ENCODE measurements around the gene RIC1.
"Not testable (repeated sequence)": the region's sequence is repeated elsewhere in the genome, so short reads cannot be mapped to it uniquely, and the experiment has no call there.

RIC1 gene

GRCh38 chr9:5628530-5629311 lies at the start of gene RIC1:
TSS of gene RIC1 (plus strand) at chr9:5629107. CDS start at chr9:5629310, 203 bp downstream.
- peak; percentile 95 for DNase-seq

GRCh38 chr9:5579881-5580280 lies 49.0 kb upstream of the RIC1 start:
- no peak for DNase-seq

- DNase-seq, result no peak
These were observed 48.3 kb upstream of the RIC1 start for GRCh38 chr9:5580650-5581049.

- DNase-seq, result not testable (repeated sequence)
These were observed 47.2 kb upstream of the RIC1 start for GRCh38 chr9:5581706-5582105.

GRCh38 chr9:5582835-5583195 lies 46.1 kb upstream of the RIC1 start:
- peak; percentile 67 for DNase-seq

GRCh38 chr9:5586391-5586802 lies 42.5 kb upstream of the RIC1 start:
- DNase-seq, result no peak

GRCh38 chr9:5587024-5587423 lies 41.9 kb upstream of the RIC1 start:
- peak; percentile 69 for DNase-seq

GRCh38 chr9:5592231-5592630 lies 36.7 kb upstream of the RIC1 start:
- DNase-seq, result no peak

- no peak for DNase-seq
These were observed 36.0 kb upstream of the RIC1 start for GRCh38 chr9:5592904-5593303.

GRCh38 chr9:5593904-5594303 lies 35.0 kb upstream of the RIC1 start:
- DNase-seq, result no peak

- no peak for DNase-seq
These were observed 32.7 kb upstream of the RIC1 start for GRCh38 chr9:5596173-5596572.

GRCh38 chr9:5608298-5609225 lies 20.3 kb upstream of the RIC1 start:
- no peak for DNase-seq

- no peak for DNase-seq
These were observed 19.7 kb upstream of the RIC1 start for GRCh38 chr9:5609226-5609596.

GRCh38 chr9:5610491-5610890 lies 18.4 kb upstream of the RIC1 start:
- no peak for DNase-seq

- no peak for DNase-seq
These were observed 17.4 kb upstream of the RIC1 start for GRCh38 chr9:5611321-5612184.

- DNase-seq, result no peak
These were observed 16.7 kb upstream of the RIC1 start for GRCh38 chr9:5612185-5612530.

- no peak for DNase-seq
These were observed 14.7 kb upstream of the RIC1 start for GRCh38 chr9:5614192-5614591.

GRCh38 chr9:5614985-5615384 lies 13.9 kb upstream of the RIC1 start:
- no peak for DNase-seq

- DNase-seq, result no peak
These were observed 11.2 kb upstream of the RIC1 start for GRCh38 chr9:5617749-5618148.

GRCh38 chr9:5620494-5620893 lies 8.4 kb upstream of the RIC1 start:
- no peak for DNase-seq

GRCh38 chr9:5621327-5621726 lies 7.6 kb upstream of the RIC1 start:
- DNase-seq, result no peak

GRCh38 chr9:5622016-5622415 lies 6.9 kb upstream of the RIC1 start:
- no peak for DNase-seq

GRCh38 chr9:5624655-5625054 lies 4.3 kb upstream of the RIC1 start:
- no peak for DNase-seq

Data from activated effector memory CD4-positive, alpha-beta T cell treated with anti-CD3 and anti-CD28 coated beads, Interleukin-2, amount 50 U/mL, for 16 hours (primary cell).